ENCODE data around the gene RASGEF1C. TPM values are rescaled to one million over a fixed set of nuclear protein-coding genes. Genes with fewer than 3 reads are reported as not detected.

RASGEF1C gene
- total RNA-seq, 1 donor = not detected

DNA sequence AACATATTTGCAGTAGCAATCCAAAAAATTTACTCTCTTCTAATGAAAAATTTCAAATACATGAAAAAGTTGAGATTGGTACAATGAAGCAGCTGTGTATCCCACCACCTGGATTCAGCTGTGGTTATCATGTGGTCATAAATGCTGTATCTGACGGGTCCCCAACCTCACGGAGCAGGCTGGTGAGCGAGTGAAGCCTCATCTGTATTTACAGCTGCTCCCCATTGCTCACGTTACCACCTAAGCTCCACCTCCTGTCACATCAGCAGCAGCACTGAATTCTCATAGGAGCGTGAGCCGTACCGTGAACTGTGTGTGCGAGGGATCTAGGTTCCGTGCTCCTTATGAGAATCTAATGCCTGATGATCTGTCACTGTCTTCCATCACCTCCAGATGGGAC lies 130.7 kb downstream of the RASGEF1C start:
- Histone ChIP-seq H3K9me3 (ENCODE audit: low read depth, low read length) (no peaks in the 10 kb centered on the region), H3K4me1 (ENCODE audit: insufficient read depth, low read length) (peaks cover 6% of the 10 kb centered on the region), H3K27me3 (ENCODE audit: insufficient read depth, low read length) (peaks cover 20% of the 10 kb centered on the region), H3K4me3 (ENCODE audit: low read length) (no peak overlapping the region)

GRCh38 chr5:180077594-180078284 lies 131.3 kb downstream of the RASGEF1C start:
- Histone ChIP-seq H3K27me3 (ENCODE audit: insufficient read depth, low read length) (peaks cover 20% of the 10 kb centered on the region), H3K4me3 (ENCODE audit: low read length) (no peak overlapping the region), H3K4me1 (ENCODE audit: insufficient read depth, low read length) (peaks cover 9% of the 10 kb centered on the region), H3K9me3 (ENCODE audit: low read depth, low read length) (no peaks in the 10 kb centered on the region)

GRCh38 chr5:180075703-180076102 lies 133.3 kb downstream of the RASGEF1C start:
- Histone ChIP-seq H3K27me3 (ENCODE audit: insufficient read depth, low read length) (peaks cover 12% of the 10 kb centered on the region), H3K4me1 (ENCODE audit: insufficient read depth, low read length) (peaks cover 21% of the 10 kb centered on the region), H3K9me3 (ENCODE audit: low read depth, low read length) (no peaks in the 10 kb centered on the region), H3K4me3 (ENCODE audit: low read length) (no peak overlapping the region)

DNA sequence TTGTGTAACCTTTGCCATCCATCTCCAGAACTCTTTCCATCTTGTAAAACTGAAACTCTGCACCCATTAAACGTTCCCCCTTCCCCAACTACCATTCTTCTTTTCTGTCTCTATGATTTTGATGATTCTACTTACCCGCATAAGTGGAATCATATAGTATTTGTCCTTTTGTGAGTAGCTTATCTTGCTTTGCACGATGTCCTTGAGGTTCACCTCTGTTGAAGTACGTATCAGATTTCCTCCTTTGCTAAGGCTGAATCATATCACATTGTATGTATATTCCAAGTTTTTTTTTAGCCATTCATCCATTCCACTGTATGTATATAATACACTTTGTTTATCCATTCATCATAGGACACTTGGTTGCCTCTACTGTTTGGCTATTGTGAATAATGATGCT lies 134.5 kb downstream of the RASGEF1C start:
- Histone ChIP-seq H3K9me3 (ENCODE audit: low read depth, low read length) (no peaks in the 10 kb centered on the region), H3K4me3 (ENCODE audit: low read length) (no peak overlapping the region), H3K4me1 (ENCODE audit: insufficient read depth, low read length) (peaks cover 28% of the 10 kb centered on the region), H3K27me3 (ENCODE audit: insufficient read depth, low read length) (peaks cover 5% of the 10 kb centered on the region)

- no peaks in the 10 kb centered on the region for H3K9me3 ChIP-seq (ENCODE audit: low read depth, low read length)
- peak overlapping the region; percentile 72 for H3K4me3 ChIP-seq (ENCODE audit: low read length)
- H3K27me3 ChIP-seq (ENCODE audit: insufficient read depth, low read length) = no peaks in the 10 kb centered on the region
- H3K4me1 ChIP-seq (ENCODE audit: insufficient read depth, low read length) = peaks cover 44% of the 10 kb centered on the region
These were observed 136.5 kb downstream of the RASGEF1C start for GRCh38 chr5:180072556-180072955.

GRCh38 chr5:180072256-180072548 lies 136.8 kb downstream of the RASGEF1C start:
- H3K9me3 ChIP-seq (ENCODE audit: low read depth, low read length) = no peaks in the 10 kb centered on the region
- H3K4me3 ChIP-seq (ENCODE audit: low read length) = peak overlapping the region; percentile 72
- H3K4me1 ChIP-seq (ENCODE audit: insufficient read depth, low read length) = peaks cover 48% of the 10 kb centered on the region
- no peaks in the 10 kb centered on the region for H3K27me3 ChIP-seq (ENCODE audit: insufficient read depth, low read length)

- Histone ChIP-seq H3K4me3 (ENCODE audit: low read length) (peak within 1 kb of the TSS; percentile 72), H3K9me3 (ENCODE audit: low read depth, low read length) (no peaks in the 10 kb centered on the region)
These were observed 137.3 kb downstream of the RASGEF1C start, which contains the start of gene RNF130 for GRCh38 chr5:180071531-180072255. TSS of gene RNF130 (minus strand) at chr5:180071759. CDS start at chr5:180071702, 57 bp downstream.

GRCh38 chr5:180070756-180071530 lies 138.1 kb downstream of the RASGEF1C start:
- no peaks in the 10 kb centered on the region for H3K9me3 ChIP-seq (ENCODE audit: low read depth, low read length)
- H3K4me1 ChIP-seq (ENCODE audit: insufficient read depth, low read length) = peaks cover 56% of the 10 kb centered on the region
- no peaks in the 10 kb centered on the region for H3K27me3 ChIP-seq (ENCODE audit: insufficient read depth, low read length)
- H3K4me3 ChIP-seq (ENCODE audit: low read length) = peak overlapping the region; percentile 72

More at GRCh38 chr5:180071531-180072255, 137.3 kb downstream of the RASGEF1C start, which contains the start of gene RNF130:
- peaks cover 53% of the 10 kb centered on the region for H3K4me1 ChIP-seq (ENCODE audit: insufficient read depth, low read length)
- H3K27me3 ChIP-seq (ENCODE audit: insufficient read depth, low read length) = no peaks in the 10 kb centered on the region

- Histone ChIP-seq H3K27me3 (ENCODE audit: insufficient read depth, low read length) (no peaks in the 10 kb centered on the region), H3K4me1 (ENCODE audit: insufficient read depth, low read length) (peaks cover 56% of the 10 kb centered on the region), H3K9me3 (ENCODE audit: low read depth, low read length) (no peaks in the 10 kb centered on the region), H3K4me3 (ENCODE audit: low read length) (peak overlapping the region; percentile 72)
These were observed 139.3 kb downstream of the RASGEF1C start for GRCh38 chr5:180069589-180070247.

GRCh38 chr5:180068519-180069090 lies 140.4 kb downstream of the RASGEF1C start:
- Histone ChIP-seq H3K4me1 (ENCODE audit: insufficient read depth, low read length) (peaks cover 56% of the 10 kb centered on the region), H3K27me3 (ENCODE audit: insufficient read depth, low read length) (no peaks in the 10 kb centered on the region), H3K9me3 (ENCODE audit: low read depth, low read length) (no peaks in the 10 kb centered on the region), H3K4me3 (ENCODE audit: low read length) (no peak overlapping the region)

GRCh38 chr5:180067986-180068385 lies 141.0 kb downstream of the RASGEF1C start:
- Histone ChIP-seq H3K27me3 (ENCODE audit: insufficient read depth, low read length) (no peaks in the 10 kb centered on the region), H3K4me1 (ENCODE audit: insufficient read depth, low read length) (peaks cover 56% of the 10 kb centered on the region), H3K4me3 (ENCODE audit: low read length) (no peak overlapping the region), H3K9me3 (ENCODE audit: low read depth, low read length) (no peaks in the 10 kb centered on the region)

DNA sequence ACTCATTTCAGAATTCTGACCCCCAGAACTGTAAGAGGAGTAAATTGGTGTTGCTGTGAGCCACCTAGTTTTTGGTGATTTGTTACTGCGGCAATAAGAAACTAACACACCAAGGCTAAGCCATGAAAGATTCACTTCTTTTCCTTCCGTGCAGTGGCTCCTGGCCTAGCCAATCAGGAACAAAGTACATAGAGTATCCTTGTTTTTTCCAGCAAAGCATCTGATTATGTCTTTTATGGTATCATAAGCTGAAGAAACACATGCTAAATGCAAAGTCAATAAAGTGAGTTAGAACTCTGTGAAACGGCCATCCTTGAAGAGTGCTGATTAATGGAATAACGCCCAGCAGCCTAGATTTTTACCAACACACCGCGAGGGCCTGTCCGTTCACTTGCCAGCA lies 148.8 kb downstream of the RASGEF1C start:
- H3K4me3 ChIP-seq (ENCODE audit: low read length) = no peak overlapping the region
- H3K4me1 ChIP-seq (ENCODE audit: insufficient read depth, low read length) = no peaks in the 10 kb centered on the region
- H3K27me3 ChIP-seq (ENCODE audit: insufficient read depth, low read length) = no peaks in the 10 kb centered on the region
- H3K9me3 ChIP-seq (ENCODE audit: low read depth, low read length) = no peaks in the 10 kb centered on the region

DNA sequence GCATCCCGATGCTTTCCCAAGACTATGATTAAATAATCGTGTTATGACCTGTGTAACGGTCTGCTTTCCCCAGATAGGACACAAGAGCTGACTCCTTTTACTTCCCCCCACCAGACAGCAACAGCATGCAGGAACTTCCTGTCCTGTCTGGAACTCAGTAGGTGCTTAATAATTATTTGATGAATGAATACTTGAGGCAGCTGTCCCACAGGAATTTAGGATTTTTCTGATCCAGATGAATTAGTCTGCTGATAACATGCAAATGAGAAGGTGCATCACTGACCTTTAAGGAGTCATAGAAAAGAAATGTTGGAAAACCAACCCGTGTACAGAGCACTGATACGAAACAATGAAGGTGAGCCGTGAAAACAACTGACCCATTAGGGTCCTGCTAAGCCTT lies 149.7 kb downstream of the RASGEF1C start:
- H3K4me3 ChIP-seq (ENCODE audit: low read length) = no peak overlapping the region
- no peaks in the 10 kb centered on the region for H3K27me3 ChIP-seq (ENCODE audit: insufficient read depth, low read length)
- no peaks in the 10 kb centered on the region for H3K9me3 ChIP-seq (ENCODE audit: low read depth, low read length)

DNA sequence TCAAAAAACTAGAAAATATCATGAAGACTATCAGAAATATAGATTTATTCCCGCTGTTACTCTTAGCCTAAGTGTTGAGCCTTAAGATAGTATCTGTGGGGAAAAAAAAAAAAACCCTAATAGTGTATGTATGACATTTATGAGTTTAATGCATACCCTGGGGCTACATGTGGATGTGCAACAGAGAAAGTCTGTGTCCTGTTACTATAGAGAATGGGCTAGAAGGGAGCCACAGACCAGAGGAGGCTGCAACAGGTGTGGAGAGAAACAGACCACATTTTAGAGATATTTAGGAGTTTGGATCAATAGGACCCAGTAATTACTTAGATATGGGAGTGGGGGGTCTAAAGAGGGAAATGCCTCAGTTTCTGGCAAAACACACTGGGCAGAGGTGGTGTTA lies 152.9 kb downstream of the RASGEF1C start:
- H3K27me3 ChIP-seq (ENCODE audit: insufficient read depth, low read length) = no peaks in the 10 kb centered on the region
- no peak overlapping the region for H3K4me3 ChIP-seq (ENCODE audit: low read length)
- H3K4me1 ChIP-seq (ENCODE audit: insufficient read depth, low read length) = no peaks in the 10 kb centered on the region
- H3K9me3 ChIP-seq (ENCODE audit: low read depth, low read length) = no peaks in the 10 kb centered on the region

More for the DNA sequence above, 149.7 kb downstream of the RASGEF1C start:
- no peaks in the 10 kb centered on the region for H3K4me1 ChIP-seq (ENCODE audit: insufficient read depth, low read length)

All from mononuclear cell (primary cell).